HEK293 (cell line): Measurements from ENCODE around the gene FYCO1.
"Not testable (repeated sequence)": the region's sequence is repeated elsewhere in the genome, so short reads cannot be mapped to it uniquely, and the experiment has no call there.

ENCODE experiments used
- CTCF ChIA-PET: fragments of 350-600 bp; formaldehyde crosslinking; extraction: SDS; loops from one replicate; lab custom pipeline; 2021; ENCODE audit warnings: antibody characterized with exemption; lab: Yijun Ruan, JAX
- POLR2A ChIA-PET: fragments of 300-600 bp; formaldehyde crosslinking; extraction: SDS; loops from one replicate; lab custom pipeline; 2020; ENCODE audit warnings: antibody characterized with exemption, inconsistent platforms; lab: Yijun Ruan, JAX
- H3K27ac ChIP-seq: fragments of 200-500 bp; sonication (Bioruptor generic); 2 replicates; pipeline ENCODE4 v1.5.1; 2014; ENCODE audit warnings: low read depth, low read length, control low read depth, inconsistent platforms; ENCODE audit errors: extremely low read depth
- H3K36me3 ChIP-seq, 2 experiments: fragments of 200-500 bp in 1 of 2; sonication (Bioruptor generic) in 1 of 2; 1 replicate in 1 of 2; 2 replicates in 1 of 2; pipeline ENCODE4 v1.5.1; 2014 to 2017; ENCODE audit warnings: inconsistent platforms in 2 of 2, low read length in 2 of 2; ENCODE audit not compliant: control insufficient read depth in 2 of 2, insufficient read depth in 1 of 2
- H3K4me1 ChIP-seq: fragments of 200-500 bp; sonication (Bioruptor generic); 2 replicates; pipeline ENCODE4 v1.5.1; 2014; ENCODE audit warnings: mild to moderate bottlenecking, low read length, inconsistent platforms; ENCODE audit not compliant: control insufficient read depth, insufficient read depth
- H3K4me3 ChIP-seq: 2 replicates; pipeline ENCODE4 v1.5.1; 2011; ENCODE audit warnings: low read depth, mild to moderate bottlenecking, control low read depth, low read length, moderate library complexity
- H3K9me3 ChIP-seq: fragments of 200-500 bp; sonication (Bioruptor generic); 2 replicates; pipeline ENCODE4 v1.5.1; 2014; ENCODE audit warnings: low read depth, low read length, inconsistent platforms; ENCODE audit not compliant: control insufficient read depth, insufficient read depth
- ATF2 ChIP-seq: fragments of 450-650 bp; formaldehyde crosslinking; IDR thresholded peaks from 2 replicates; pipeline ENCODE4 v1.5.1; 2016; ENCODE audit warnings: missing biosample characterization, missing genetic modification characterization, low read depth
- ELK4 ChIP-seq: IDR thresholded peaks from 2 replicates; pipeline ENCODE4 v1.6.1; 2011; ENCODE audit warnings: mild to moderate bottlenecking, low read depth, low read length, borderline replicate concordance
- HOXC10 ChIP-seq: sonication (generic); formaldehyde crosslinking; IDR thresholded peaks from 2 replicates; pipeline ENCODE4 v1.8.1; 2023; ENCODE audit warnings: mild to moderate bottlenecking, missing genetic modification reagents
- KLF10 ChIP-seq: fragments of 450-650 bp; IDR thresholded peaks from 2 replicates; pipeline ENCODE4 v1.5.1; 2018; ENCODE audit warnings: missing biosample characterization, mild to moderate bottlenecking, missing genetic modification characterization
- KLF16 ChIP-seq: fragments of 450-650 bp; formaldehyde crosslinking; IDR thresholded peaks from 2 replicates; pipeline ENCODE4 v1.5.1; 2017; ENCODE audit warnings: missing biosample characterization, missing genetic modification characterization
- KLF8 ChIP-seq: fragments of 450-650 bp; formaldehyde crosslinking; IDR thresholded peaks from 2 replicates; pipeline ENCODE4 v1.5.1; 2016; ENCODE audit warnings: missing biosample characterization, missing genetic modification characterization
- PBX3 ChIP-seq: sonication (generic); formaldehyde crosslinking; IDR thresholded peaks from 2 replicates; pipeline ENCODE4 v1.8.1; 2022; ENCODE audit warnings: mild to moderate bottlenecking, moderate library complexity, missing genetic modification reagents
- RBAK ChIP-seq: fragments of 450-650 bp; formaldehyde crosslinking; IDR thresholded peaks from 2 replicates; pipeline ENCODE4 v1.5.1; 2016; ENCODE audit warnings: missing biosample characterization, missing genetic modification characterization
- TSHZ1 ChIP-seq: fragments of 450-650 bp; formaldehyde crosslinking; IDR thresholded peaks from 2 replicates; pipeline ENCODE4 v1.5.1; 2016; ENCODE audit warnings: missing biosample characterization, missing genetic modification characterization, borderline replicate concordance
- ZFP41 ChIP-seq: fragments of 450-650 bp; formaldehyde crosslinking; IDR thresholded peaks from 2 replicates; pipeline ENCODE4 v1.5.1; 2016; ENCODE audit warnings: missing biosample characterization, missing genetic modification characterization, borderline replicate concordance
- ZNF114 ChIP-seq: fragments of 450-650 bp; formaldehyde crosslinking; IDR thresholded peaks from 2 replicates; pipeline ENCODE4 v1.5.0; 2017; ENCODE audit warnings: missing biosample characterization, missing genetic modification characterization
- ZNF138 ChIP-seq: fragments of 450-650 bp; formaldehyde crosslinking; IDR thresholded peaks from 2 replicates; pipeline ENCODE4 v1.5.1; 2016; ENCODE audit warnings: missing biosample characterization, missing genetic modification characterization, borderline replicate concordance
- ZNF155 ChIP-seq: fragments of 450-650 bp; formaldehyde crosslinking; IDR thresholded peaks from 2 replicates; pipeline ENCODE4 v1.5.1; 2016; ENCODE audit warnings: missing biosample characterization, missing genetic modification characterization
- ZNF19 ChIP-seq: fragments of 450-650 bp; formaldehyde crosslinking; IDR thresholded peaks from 2 replicates; pipeline ENCODE4; 2016; ENCODE audit warnings: missing biosample characterization, missing genetic modification characterization, low read depth
- ZNF239 ChIP-seq: fragments of 450-650 bp; formaldehyde crosslinking; IDR thresholded peaks from 2 replicates; pipeline ENCODE4 v1.5.1; 2016; ENCODE audit warnings: missing biosample characterization, missing genetic modification characterization
- ZNF24 ChIP-seq: fragments of 450-650 bp; formaldehyde crosslinking; IDR thresholded peaks from 2 replicates; pipeline ENCODE4 v1.5.1; 2016; ENCODE audit warnings: missing biosample characterization, missing genetic modification characterization
- ZNF354C ChIP-seq: fragments of 450-650 bp; formaldehyde crosslinking; IDR thresholded peaks from 2 replicates; pipeline ENCODE4 v1.5.1; 2016; ENCODE audit warnings: missing biosample characterization, missing genetic modification characterization, low read depth, borderline replicate concordance
- ZNF571 ChIP-seq: fragments of 450-650 bp; formaldehyde crosslinking; IDR thresholded peaks from 2 replicates; pipeline ENCODE4 v1.5.0; 2017; ENCODE audit warnings: missing biosample characterization, missing genetic modification characterization
- ZNF707 ChIP-seq: fragments of 450-650 bp; formaldehyde crosslinking; IDR thresholded peaks from 2 replicates; pipeline ENCODE4 v1.5.1; 2016; ENCODE audit warnings: missing biosample characterization, missing genetic modification characterization
- TF ChIP-seq, protein P1 (sequence below): fragments of 450-650 bp; formaldehyde crosslinking; IDR thresholded peaks from 2 replicates; pipeline ENCODE4 v1.5.1; 2017; ENCODE audit warnings: missing biosample characterization, missing genetic modification characterization
- TF ChIP-seq, protein P2 (sequence below): fragments of 450-650 bp; formaldehyde crosslinking; IDR thresholded peaks from 2 replicates; pipeline ENCODE4 v1.5.1; 2016; ENCODE audit warnings: missing biosample characterization, missing genetic modification characterization

Gene FYCO1

DNA sequence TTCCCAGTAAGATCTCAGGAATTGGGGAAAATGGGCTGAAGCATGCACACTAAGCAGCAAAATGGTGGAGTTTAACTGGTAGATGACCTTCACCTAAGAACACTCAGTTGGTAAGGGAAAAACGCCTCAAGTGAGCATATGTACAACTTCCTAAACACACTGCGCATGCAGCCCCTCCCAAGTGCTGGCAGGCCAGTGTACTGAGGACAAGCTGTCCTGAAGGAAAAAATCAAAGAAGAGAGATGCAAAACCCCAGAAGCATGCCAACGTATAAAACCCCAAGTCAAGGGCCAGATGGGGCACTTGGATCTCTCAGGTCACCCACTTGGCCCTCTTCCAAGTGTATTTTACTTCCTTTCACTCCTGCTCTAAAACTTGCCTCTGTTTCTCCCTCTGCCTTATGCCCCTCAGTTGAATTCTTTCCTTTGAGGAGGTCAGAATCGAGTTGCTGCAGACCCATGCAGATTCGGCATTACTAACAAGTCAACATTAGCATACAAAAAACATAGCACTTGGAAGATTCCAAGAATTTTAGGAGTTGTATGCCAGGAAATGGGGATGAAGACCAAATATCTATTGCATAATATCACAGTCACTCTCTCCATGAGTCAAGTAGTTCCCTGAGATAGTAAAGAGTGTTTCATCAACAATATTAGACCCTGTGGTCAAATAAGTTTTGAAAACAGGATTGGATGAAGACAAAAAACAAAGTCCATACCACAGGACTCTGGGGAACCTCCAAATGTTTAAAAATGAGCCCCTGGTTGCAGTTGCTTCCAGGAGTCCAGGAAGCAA is 10.8 kb upstream of the FYCO1 start (continued):
- TF ChIP-seq, protein P1, sequence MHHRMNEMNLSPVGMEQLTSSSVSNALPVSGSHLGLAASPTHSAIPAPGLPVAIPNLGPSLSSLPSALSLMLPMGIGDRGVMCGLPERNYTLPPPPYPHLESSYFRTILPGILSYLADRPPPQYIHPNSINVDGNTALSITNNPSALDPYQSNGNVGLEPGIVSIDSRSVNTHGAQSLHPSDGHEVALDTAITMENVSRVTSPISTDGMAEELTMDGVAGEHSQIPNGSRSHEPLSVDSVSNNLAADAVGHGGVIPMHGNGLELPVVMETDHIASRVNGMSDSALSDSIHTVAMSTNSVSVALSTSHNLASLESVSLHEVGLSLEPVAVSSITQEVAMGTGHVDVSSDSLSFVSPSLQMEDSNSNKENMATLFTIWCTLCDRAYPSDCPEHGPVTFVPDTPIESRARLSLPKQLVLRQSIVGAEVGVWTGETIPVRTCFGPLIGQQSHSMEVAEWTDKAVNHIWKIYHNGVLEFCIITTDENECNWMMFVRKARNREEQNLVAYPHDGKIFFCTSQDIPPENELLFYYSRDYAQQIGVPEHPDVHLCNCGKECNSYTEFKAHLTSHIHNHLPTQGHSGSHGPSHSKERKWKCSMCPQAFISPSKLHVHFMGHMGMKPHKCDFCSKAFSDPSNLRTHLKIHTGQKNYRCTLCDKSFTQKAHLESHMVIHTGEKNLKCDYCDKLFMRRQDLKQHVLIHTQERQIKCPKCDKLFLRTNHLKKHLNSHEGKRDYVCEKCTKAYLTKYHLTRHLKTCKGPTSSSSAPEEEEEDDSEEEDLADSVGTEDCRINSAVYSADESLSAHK = no peak
- TF ChIP-seq ZNF155 (tag by site-specific recombination) = no peak
- no peak for TF ChIP-seq ZNF354C (tag by site-specific recombination)
- no peak for TF ChIP-seq ZNF571
- TF ChIP-seq PBX3 (CRISPR knock-in tag) = no peak
- TF ChIP-seq ZNF138 = no peak
- TF ChIP-seq RBAK (tag by site-specific recombination) = no peak

GRCh38 chr3:46003706-46004105 is 8.1 kb upstream of the FYCO1 start:
- H3K36me3 ChIP-seq, H3K4me3 ChIP-seq, CTCF ChIA-PET, H3K4me1 ChIP-seq, H3K9me3 ChIP-seq, POLR2A ChIA-PET, H3K27ac ChIP-seq: not testable (repeated sequence)

DNA sequence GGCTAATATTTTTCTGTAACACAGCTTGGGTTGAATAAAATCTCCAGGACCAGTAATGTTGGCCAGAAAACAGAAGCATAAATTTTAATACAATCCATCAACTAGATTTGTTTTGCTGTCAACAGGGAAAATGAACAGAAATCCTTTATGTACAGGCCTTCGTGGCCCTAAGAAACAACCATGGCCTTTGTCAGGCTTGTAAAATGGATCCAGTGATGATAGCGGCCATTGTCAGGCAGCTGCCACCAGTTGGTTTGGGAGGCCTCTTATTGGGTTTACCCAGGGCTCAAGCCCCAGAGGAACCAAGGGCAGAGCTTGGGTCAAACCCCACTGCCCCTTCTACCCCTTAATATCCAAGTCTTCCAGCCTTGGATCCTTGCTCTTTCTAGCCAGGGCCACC is 5.6 kb upstream of the FYCO1 start:
- POLR2A ChIA-PET = no interaction called here
- Histone ChIP-seq H3K27ac (no peak overlapping the region), H3K4me1 (no peaks in the 10 kb centered on the region), H3K9me3 (no peaks in the 10 kb centered on the region), H3K4me3 (no peak overlapping the region), H3K36me3 (no peaks in the 10 kb centered on the region)
- CTCF ChIA-PET = interaction anchor here (0.8 kb wide), 1 partner anchor 62 kb away, joined by 5 read pairs; no protein-coding TSS in a partner anchor
- TF ChIP-seq ZNF707 (tag by site-specific recombination) (no peak), ZNF239 (no peak), ZNF19 (tag by site-specific recombination) (no peak), ELK4 (no peak), KLF10 (no peak), ZNF114 (tag by site-specific recombination) (no peak), KLF16 (tag by site-specific recombination) (no peak), KLF8 (no peak), ATF2 (tag by site-specific recombination) (no peak), ZFP41 (tag by site-specific recombination) (no peak), ZNF155 (tag by site-specific recombination) (no peak), TSHZ1 (tag by site-specific recombination) (no peak), HOXC10 (CRISPR knock-in tag) (no peak), ZNF24 (tag by site-specific recombination) (no peak)
- TF ChIP-seq, protein P2, sequence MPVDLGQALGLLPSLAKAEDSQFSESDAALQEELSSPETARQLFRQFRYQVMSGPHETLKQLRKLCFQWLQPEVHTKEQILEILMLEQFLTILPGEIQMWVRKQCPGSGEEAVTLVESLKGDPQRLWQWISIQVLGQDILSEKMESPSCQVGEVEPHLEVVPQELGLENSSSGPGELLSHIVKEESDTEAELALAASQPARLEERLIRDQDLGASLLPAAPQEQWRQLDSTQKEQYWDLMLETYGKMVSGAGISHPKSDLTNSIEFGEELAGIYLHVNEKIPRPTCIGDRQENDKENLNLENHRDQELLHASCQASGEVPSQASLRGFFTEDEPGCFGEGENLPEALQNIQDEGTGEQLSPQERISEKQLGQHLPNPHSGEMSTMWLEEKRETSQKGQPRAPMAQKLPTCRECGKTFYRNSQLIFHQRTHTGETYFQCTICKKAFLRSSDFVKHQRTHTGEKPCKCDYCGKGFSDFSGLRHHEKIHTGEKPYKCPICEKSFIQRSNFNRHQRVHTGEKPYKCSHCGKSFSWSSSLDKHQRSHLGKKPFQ (tag by site-specific recombination) = no peak
